AG04449 (cell line): ENCODE results near the gene PUM1.

Experiments
- CTCF ChIA-PET: fragments of 350-600 bp; formaldehyde crosslinking; extraction: SDS; loops from one replicate; lab custom pipeline; 2021; ENCODE audit warnings: antibody characterized with exemption; lab: Yijun Ruan, JAX
- POLR2A ChIA-PET: fragments of 400-600, 350-600 bp; formaldehyde crosslinking; extraction: SDS; loops from one replicate; lab custom pipeline; 2020; ENCODE audit warnings: antibody characterized with exemption, inconsistent platforms; lab: Yijun Ruan, JAX
- DNase-seq: peaks from one replicate; pipeline ENCODE4 v3.0.0-alpha.2; 2010; ENCODE audit warnings: low read depth, low spot score
- H3K4me3 ChIP-seq: 2 replicates; pipeline ENCODE4 v1.5.1; 2011; ENCODE audit warnings: low read depth, mild to moderate bottlenecking, control low read depth, low read length
- CTCF ChIP-seq: IDR thresholded peaks from one replicate; pipeline ENCODE4 v1.5.1; 2011; ENCODE audit warnings: mild to moderate bottlenecking, moderate library complexity, low read length, control low read depth, inconsistent platforms; ENCODE audit not compliant: insufficient read depth; ENCODE audit errors: missing control alignments

Gene PUM1

DNA sequence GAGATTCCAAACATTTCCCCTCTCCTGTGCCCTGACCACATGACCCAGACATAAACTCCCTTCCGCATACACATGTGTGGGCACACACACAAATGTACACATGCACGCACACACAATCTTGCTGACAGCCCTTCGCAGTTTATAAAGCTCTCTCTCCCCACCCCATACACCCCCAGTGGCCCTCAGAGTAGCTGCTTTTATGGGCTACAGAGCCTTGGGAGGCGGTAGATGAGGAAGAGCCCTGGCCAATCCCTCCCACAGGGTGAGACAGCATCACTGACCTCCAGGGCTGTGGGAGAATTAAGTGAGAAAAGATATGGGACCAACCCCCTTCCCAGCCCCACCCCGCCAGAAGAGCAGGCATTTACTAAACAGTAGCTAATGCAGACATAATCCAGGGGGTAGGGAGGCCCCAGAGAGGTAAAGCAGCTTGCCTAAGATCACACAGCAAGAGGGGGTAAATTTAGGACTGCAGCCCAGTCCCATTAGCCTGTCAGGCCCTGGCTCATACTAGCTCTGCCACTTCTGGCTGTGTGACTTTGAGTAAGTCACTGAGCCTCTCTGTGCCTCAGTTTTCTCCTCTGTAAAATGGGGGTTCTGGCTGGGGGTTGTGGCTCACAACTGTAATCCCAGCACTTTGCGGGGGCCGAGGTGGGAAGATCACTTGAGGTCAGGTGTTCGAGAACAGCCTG, 162.0 kb downstream of the PUM1 start:
- no peak for TF ChIP-seq CTCF
- CTCF ChIA-PET, result interaction anchor here (0.8 to 22.7 kb wide), 8 partner anchors 7 to 183 kb away, joined by 3 to 230 read pairs (median 4); no protein-coding TSS in a partner anchor
- DNase-seq, result no peak
- POLR2A ChIA-PET, result no interaction called here
- H3K4me3 ChIP-seq, result no peak overlapping the region

- DNase-seq, result no peak
- CTCF ChIA-PET, result interaction anchor here (0.8 to 22.7 kb wide), 6 partner anchors 8 to 182 kb away, joined by 3 to 230 read pairs (median 4); no protein-coding TSS in a partner anchor
- no peak for TF ChIP-seq CTCF
These were observed 162.8 kb downstream of the PUM1 start for GRCh38 chr1:30902593-30903290.

DNA sequence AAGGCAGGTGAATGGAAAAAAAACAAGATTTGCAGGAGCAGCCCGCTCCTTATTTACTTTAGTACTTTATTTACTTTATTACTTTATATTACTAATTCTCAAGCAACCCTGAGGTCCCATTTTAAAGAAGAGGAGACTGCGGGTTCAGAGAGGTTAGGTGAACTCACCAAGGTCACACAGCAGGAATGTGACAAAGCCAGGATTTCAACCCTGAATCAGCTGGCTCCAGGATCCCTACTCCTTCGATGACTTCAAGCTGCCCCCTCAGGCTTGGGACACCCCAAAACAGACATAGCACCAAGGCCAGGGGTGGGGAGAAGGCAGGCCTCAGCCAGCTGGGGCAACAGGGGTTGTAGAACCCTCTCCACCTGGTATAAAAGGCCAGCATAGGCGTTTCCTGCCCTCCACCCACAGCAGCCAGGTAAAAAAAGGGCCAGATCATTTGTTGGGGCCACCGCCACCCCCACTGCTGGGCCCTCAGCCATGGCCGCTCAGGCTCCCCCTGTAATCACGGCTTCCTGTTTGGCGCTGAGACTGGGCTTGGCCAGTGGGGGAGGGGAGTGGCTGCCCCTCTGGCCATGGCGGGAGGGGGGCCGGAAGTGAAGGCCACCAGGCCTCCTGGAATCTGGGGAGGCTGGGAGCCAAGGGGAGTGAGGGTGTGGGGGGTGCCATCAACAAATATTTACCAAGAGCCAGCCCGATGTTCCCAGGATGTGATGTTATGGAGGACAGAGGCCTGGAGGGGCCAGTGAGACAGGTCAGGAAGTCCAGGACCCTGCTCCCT, 163.5 kb downstream of the PUM1 start:
- ChIA-PET CTCF (interaction anchor here (1.0 to 22.7 kb wide), 5 partner anchors 9 to 120 kb away, joined by 4 to 230 read pairs (median 6); no protein-coding TSS in a partner anchor), POLR2A (no interaction called here)
- DNase-seq, result no peak
- H3K4me3 ChIP-seq, result no peak overlapping the region
- no peak for TF ChIP-seq CTCF

More at GRCh38 chr1:30902593-30903290, 162.8 kb downstream of the PUM1 start:
- POLR2A ChIA-PET, result no interaction called here
- no peak overlapping the region for H3K4me3 ChIP-seq

- POLR2A ChIA-PET, result no interaction called here
- CTCF ChIA-PET, result interaction anchor here (1.8 to 22.7 kb wide), 3 partner anchors 10 to 118 kb away, joined by 6 to 230 read pairs (median 8); no protein-coding TSS in a partner anchor
These were observed 164.5 kb downstream of the PUM1 start for GRCh38 chr1:30900931-30901560.

GRCh38 chr1:30900486-30900885, 165.0 kb downstream of the PUM1 start:
- H3K4me3 ChIP-seq, result no peak overlapping the region
- ChIA-PET CTCF (interaction anchor here (1.8 to 22.7 kb wide), 3 partner anchors 10 to 117 kb away, joined by 6 to 230 read pairs (median 8); no protein-coding TSS in a partner anchor), POLR2A (no interaction called here)
- no peak for DNase-seq
- no peak for TF ChIP-seq CTCF

More at GRCh38 chr1:30900931-30901560, 164.5 kb downstream of the PUM1 start:
- TF ChIP-seq CTCF, result no peak
- H3K4me3 ChIP-seq, result no peak overlapping the region
- no peak for DNase-seq
